GM18499 (cell line): ENCODE measurements around the gene AGT.
"Not testable (repeated sequence)": the region's sequence is repeated elsewhere in the genome, so short reads cannot be mapped to it uniquely, and the experiment has no call there.

Source experiments
- ATAC-seq: cut with Tn5 transposase; IDR thresholded peaks from one replicate; pipeline ENCODE4 v1.9.1; 2021; ENCODE audit warnings: moderate number of reproducible peaks; ENCODE audit not compliant: insufficient read depth, unreplicated experiment

Gene AGT

GRCh38 chr1:230656719-230657118, 57.2 kb downstream of the AGT start:
- not testable (repeated sequence) for ATAC-seq
